Esophagus squamous epithelium (tissue), 5 donors: Measurements from ENCODE around the gene SERPINE2. TPM values are rescaled to one million over a fixed set of nuclear protein-coding genes. Genes with fewer than 3 reads are reported as not detected.

Experiments used
- DNase-seq: peaks from one replicate; lab custom pipeline; 2025; lab: John Stamatoyannopoulos, UW
- H3K27ac ChIP-seq, 4 donors: fragments of 200-600 bp; sonication (generic); one replicate each; pipeline ENCODE4 v1.5.1; 2016 to 2019; ENCODE audit warnings: mild to moderate bottlenecking in 1 of 4
- H3K27me3 ChIP-seq, 4 donors: fragments of 200-600 bp; sonication (generic); 1 replicate in 3 of 4; 2 replicates in 1 of 4; pipeline versions ENCODE4 v1.5.1 to v1.6.0; 2017 to 2021; ENCODE audit warnings: antibody characterized with exemption in 1 of 4
- H3K36me3 ChIP-seq, 3 donors: fragments of 200-600 bp; sonication (generic); one replicate each; pipeline ENCODE4 v1.5.1; 2016 to 2019
- H3K4me1 ChIP-seq, 3 donors: fragments of 200-600 bp; sonication (generic); one replicate each; pipeline ENCODE4 v1.5.1; 2017 to 2019
- H3K4me3 ChIP-seq, 4 donors: fragments of 200-600 bp; sonication (generic); 1 replicate in 3 of 4; 2 replicates in 1 of 4; pipeline ENCODE4 v1.5.1; 2016 to 2019; ENCODE audit warnings: mild to moderate bottlenecking in 2 of 4, moderate library complexity in 1 of 4
- H3K9me3 ChIP-seq, 3 donors: fragments of 200-600 bp; sonication (generic); one replicate each; pipeline ENCODE4 v1.5.1; 2016 to 2019
- POLR2A ChIP-seq, 4 donors: fragments of 450-650 bp; IDR thresholded peaks; one replicate each; pipeline ENCODE4 v1.6.1; 2017; ENCODE audit warnings: antibody characterized with exemption in 4 of 4, mild to moderate bottlenecking in 4 of 4, moderate library complexity in 3 of 4
- whole genome bisulfite sequencing, 2 donors: methylation state at CpG; one replicate each; pipeline ENCODE4 v1.1.5; 2018; 5-methylcytosine and 5-hydroxymethylcytosine counted together
- intact Hi-C: fragments of 100-400 bp; cut with DNase I; formaldehyde crosslinking; loops from one replicate; pipeline ENCODE4 v1.15.0; 2022
- total RNA-seq, 4 donors: library from RNA; depleted of rRNA; stranded (reverse); fragments of >200 nt; gene quantifications; one replicate each; pipeline ENCODE4 v1.1.0, GENCODE V29; 2016
- TF ChIP-seq, protein P1 (sequence below), 6 experiments: fragments of 450-650 bp in 4 of 6; fragments of 200-600 bp in 2 of 6; sonication (generic) in 2 of 6; IDR thresholded peaks; one replicate each; pipeline ENCODE4 v1.5.1; 2016 to 2019; ENCODE audit warnings: antibody characterized with exemption in 6 of 6, mild to moderate bottlenecking in 4 of 6, moderate library complexity in 4 of 6
- donor health status: DM: yes; HTN: yes; CAD: no.

The SERPINE2 gene
- total RNA-seq, 4 donors from 2014 or later: 18.3 to 43.8 (median 22.1) TPM

DNA sequence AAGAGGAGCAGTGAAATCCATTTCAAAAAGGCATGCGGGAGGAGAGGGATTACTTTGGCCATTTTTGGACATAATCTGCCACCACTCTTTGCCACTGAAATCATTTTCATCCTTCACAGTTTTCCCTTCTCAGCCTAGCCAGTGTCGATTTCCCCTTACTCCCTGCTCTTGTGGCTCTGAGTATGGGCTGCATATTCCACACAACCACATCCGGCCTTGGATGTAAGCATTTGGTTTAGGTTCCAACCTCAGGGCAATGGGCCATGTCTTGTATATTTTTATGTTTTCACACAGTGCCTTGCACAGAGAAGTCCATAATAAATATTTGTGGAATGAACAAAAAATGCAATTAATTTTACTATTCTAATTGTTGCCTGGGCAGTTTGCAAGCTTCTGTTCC, 7.7 kb upstream of the SERPINE2 start:
- WGBS, 2 donors: 72 to 90% methylated on average over 3 of the region's 3 CpGs
- peaks cover 0 to 12% (median 0%) of the 10 kb centered on the region in 4 donors for H3K27me3 ChIP-seq
- H3K4me3 ChIP-seq: no peak overlapping the region
- H3K4me1 ChIP-seq: peaks cover 0 to 4% (median 0%) of the 10 kb centered on the region in 3 donors
- DNase-seq: no peak
- H3K36me3 ChIP-seq: no peaks in the 10 kb centered on the region
- intact Hi-C loops: no loop called here
- TF ChIP-seq, protein P1, sequence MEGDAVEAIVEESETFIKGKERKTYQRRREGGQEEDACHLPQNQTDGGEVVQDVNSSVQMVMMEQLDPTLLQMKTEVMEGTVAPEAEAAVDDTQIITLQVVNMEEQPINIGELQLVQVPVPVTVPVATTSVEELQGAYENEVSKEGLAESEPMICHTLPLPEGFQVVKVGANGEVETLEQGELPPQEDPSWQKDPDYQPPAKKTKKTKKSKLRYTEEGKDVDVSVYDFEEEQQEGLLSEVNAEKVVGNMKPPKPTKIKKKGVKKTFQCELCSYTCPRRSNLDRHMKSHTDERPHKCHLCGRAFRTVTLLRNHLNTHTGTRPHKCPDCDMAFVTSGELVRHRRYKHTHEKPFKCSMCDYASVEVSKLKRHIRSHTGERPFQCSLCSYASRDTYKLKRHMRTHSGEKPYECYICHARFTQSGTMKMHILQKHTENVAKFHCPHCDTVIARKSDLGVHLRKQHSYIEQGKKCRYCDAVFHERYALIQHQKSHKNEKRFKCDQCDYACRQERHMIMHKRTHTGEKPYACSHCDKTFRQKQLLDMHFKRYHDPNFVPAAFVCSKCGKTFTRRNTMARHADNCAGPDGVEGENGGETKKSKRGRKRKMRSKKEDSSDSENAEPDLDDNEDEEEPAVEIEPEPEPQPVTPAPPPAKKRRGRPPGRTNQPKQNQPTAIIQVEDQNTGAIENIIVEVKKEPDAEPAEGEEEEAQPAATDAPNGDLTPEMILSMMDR (IDR thresholded peaks at IDR 0.05): no peak
- TF ChIP-seq POLR2A (IDR thresholded peaks at IDR 0.05): no peak
- no peaks in the 10 kb centered on the region for H3K9me3 ChIP-seq
- no peak overlapping the region for H3K27ac ChIP-seq

DNA sequence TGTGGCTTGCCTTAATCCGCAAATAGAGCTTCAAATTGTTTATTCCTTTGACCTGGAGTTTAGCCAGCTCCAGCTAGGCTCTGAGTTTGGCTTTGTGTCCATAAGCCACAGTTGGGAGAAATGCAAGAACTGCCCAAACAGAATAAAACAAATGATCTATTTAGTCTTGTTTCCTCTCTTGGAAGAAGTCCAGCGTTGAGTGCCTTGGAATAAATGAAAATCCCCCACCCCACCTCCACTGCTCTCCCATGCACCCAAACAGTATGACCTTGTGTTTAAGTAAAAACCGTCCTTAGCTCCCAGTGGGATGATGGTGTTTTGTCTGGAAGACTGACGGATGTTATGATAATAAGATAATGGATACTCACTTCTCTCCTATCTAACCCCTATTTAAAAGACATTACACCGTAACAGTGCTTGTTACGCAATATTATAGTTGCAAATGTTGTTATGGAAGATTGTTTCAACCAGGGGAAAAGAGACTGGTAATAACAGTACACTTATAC, 3.2 kb upstream of the SERPINE2 start:
- Histone ChIP-seq H3K4me3 (no peak overlapping the region), H3K36me3 (no peaks in the 10 kb centered on the region), H3K9me3 (no peaks in the 10 kb centered on the region), H3K4me1 (peaks cover 10 to 29% (median 18%) of the 10 kb centered on the region in 3 donors), H3K27me3 (peaks cover 0 to 40% (median 0%) of the 10 kb centered on the region in 4 donors), H3K27ac (peak overlapping the region in 1 of 4 donors; percentile 17)
- no peak for DNase-seq
- intact Hi-C loops: no loop called here
- whole genome bisulfite sequencing, 2 donors: 46 to 60% methylated on average over 6 of the region's 6 CpGs
- no peak for TF ChIP-seq POLR2A (IDR thresholded peaks at IDR 0.05)
- TF ChIP-seq, protein P1 (IDR thresholded peaks at IDR 0.05): no peak

DNA sequence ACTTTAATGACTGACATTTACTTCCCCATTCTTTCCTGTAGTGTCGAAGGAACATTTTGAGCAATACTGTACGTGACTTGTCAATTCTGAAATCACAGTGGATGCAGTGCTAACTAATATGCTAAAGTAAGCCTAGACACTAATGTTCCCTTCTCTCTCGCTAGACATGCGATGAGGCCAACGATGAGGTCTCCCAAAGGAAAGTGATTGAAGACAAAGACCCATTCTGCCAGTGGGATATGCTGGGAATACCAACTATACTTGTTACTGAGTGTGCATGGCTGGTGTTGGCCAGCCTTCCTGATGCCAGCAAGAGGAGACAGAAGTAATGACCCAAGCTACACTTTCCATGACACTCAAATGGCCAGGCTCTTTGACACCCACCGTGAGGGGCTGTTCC, 2.5 kb upstream of the SERPINE2 start:
- Histone ChIP-seq H3K4me3 (no peak overlapping the region), H3K27ac (no peak overlapping the region), H3K9me3 (no peaks in the 10 kb centered on the region), H3K27me3 (peaks cover 0 to 47% (median 0%) of the 10 kb centered on the region in 4 donors), H3K36me3 (no peaks in the 10 kb centered on the region), H3K4me1 (peaks cover 10 to 35% (median 18%) of the 10 kb centered on the region in 3 donors)
- no peak for DNase-seq
- 76 to 90% methylated on average over 6 of the region's 6 CpGs for WGBS, 2 donors
- intact Hi-C loops: no loop called here
- TF ChIP-seq POLR2A (IDR thresholded peaks at IDR 0.05): no peak
- TF ChIP-seq, protein P1 (IDR thresholded peaks at IDR 0.05): no peak

DNA sequence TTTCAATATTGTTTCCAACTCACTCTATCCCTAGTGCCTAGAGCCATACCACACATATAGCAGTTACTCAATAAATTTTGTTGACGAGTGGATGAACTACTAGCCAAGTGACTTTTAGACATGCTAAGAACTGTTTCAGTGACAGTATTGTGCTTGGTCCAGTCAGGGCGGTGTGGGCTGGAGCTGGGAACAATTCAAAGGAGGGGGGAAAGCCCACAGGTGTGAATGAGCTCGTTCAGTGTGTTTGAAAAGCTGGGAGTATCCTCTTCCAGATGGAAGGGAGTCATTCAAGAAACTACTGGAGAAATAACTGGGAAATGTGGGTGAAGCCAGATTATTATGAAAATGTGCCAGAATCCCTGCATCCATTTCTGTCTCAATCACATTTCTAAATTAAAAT, 1.7 kb upstream of the SERPINE2 start:
- Histone ChIP-seq H3K9me3 (no peaks in the 10 kb centered on the region), H3K27me3 (peaks cover 0 to 55% (median 0%) of the 10 kb centered on the region in 4 donors), H3K27ac (no peak overlapping the region), H3K36me3 (no peaks in the 10 kb centered on the region), H3K4me3 (no peak overlapping the region), H3K4me1 (peaks cover 10 to 41% (median 18%) of the 10 kb centered on the region in 3 donors)
- DNase-seq: no peak
- TF ChIP-seq, protein P1 (IDR thresholded peaks at IDR 0.05): no peak
- no peak for TF ChIP-seq POLR2A (IDR thresholded peaks at IDR 0.05)
- 12 to 33% methylated on average over 3 of the region's 3 CpGs for WGBS, 2 donors
- intact Hi-C loops: no loop called here

DNA sequence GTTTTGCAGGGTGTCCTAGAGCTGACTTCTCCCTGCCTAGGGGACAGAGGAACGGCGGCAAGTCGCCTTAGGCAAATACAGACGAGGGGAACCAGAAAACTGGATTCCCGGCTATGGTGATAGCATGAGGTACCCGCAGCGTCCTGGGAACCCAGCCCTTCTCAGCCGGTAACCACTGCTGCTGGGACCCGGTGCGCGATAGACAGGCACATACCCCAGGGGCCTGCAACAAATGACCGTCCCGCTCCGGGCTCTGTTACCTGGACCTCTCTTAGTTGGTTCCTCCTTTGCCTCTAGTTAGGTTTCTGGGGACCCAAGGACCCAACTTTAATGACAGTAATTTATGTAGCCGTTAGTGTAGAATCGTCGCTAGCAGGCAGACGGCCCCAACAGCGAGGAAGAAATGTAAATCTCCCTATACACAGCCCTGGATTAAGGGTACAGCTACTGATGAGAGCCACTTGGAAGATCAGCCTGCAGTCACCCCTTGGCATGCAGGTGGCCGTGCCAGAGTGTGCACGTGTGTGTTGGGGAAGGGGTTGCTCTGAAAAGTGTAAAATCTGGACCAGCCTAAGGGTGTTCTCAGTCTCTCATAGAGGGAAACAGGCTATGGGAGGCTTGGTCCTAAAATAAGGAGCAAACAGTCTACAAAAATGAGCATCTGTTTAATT, 819 bp upstream of the SERPINE2 start:
- DNase-seq: no peak
- 8 to 13% methylated on average over 9 to 16 of the region's 21 CpGs for WGBS, 2 donors
- peaks cover 10 to 41% (median 18%) of the 10 kb centered on the region in 3 donors for H3K4me1 ChIP-seq
- TF ChIP-seq POLR2A (IDR thresholded peaks at IDR 0.05): no peak
- TF ChIP-seq, protein P1 (IDR thresholded peaks at IDR 0.05): no peak
- H3K36me3 ChIP-seq: no peaks in the 10 kb centered on the region
- peaks cover 0 to 59% (median 0%) of the 10 kb centered on the region in 4 donors for H3K27me3 ChIP-seq
- intact Hi-C loops: no loop called here
- H3K4me3 ChIP-seq: peak overlapping the region; percentile 56 to 78 (median 69)
- H3K9me3 ChIP-seq: no peaks in the 10 kb centered on the region
- peak overlapping the region; percentile 48 to 82 (median 73) for H3K27ac ChIP-seq
